Measurements from ENCODE around the gene RASGRF1.

DNA sequence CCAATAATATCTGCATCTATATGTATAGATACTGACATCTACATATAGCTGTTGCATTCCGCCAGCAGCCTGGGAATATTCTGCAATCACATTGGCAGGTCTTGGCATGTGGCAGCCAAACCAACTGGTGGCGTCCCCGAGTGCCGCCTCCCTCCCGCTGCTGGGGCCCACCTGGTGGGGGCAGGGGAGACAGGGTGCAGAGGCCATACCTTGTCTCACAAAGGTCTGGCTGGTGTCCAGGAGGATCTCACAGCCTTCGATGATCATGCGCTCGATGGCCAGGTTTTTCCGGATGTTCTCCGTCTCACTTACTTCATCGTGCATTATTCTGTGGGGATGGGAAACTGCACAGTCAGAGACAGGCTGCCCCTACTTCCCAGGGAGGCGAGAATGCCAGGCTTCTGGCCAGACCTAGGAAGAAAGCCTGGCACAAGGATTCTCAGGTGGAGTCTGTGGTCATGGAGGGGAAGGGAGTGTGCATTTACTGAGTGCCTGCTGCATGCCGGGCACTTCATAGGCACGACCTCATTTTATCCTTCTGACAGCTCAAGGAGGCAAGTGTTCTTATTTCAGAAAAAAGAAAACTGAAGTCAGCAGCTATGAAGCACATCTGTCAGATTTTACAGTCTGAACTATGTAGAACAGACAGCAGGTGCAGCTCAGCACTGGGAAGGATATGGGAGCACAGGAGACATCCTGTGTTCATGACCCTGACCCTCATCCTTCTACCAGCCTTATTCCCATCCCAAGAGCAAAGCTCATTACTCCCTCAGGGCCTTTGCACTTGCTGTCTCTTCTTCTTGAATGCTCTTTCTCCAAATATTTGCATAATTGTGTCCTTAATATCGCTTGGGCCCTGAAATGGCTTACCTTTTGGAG, 62.8 kb downstream of the RASGRF1 start:
- TF ChIP-seq, protein P1, sequence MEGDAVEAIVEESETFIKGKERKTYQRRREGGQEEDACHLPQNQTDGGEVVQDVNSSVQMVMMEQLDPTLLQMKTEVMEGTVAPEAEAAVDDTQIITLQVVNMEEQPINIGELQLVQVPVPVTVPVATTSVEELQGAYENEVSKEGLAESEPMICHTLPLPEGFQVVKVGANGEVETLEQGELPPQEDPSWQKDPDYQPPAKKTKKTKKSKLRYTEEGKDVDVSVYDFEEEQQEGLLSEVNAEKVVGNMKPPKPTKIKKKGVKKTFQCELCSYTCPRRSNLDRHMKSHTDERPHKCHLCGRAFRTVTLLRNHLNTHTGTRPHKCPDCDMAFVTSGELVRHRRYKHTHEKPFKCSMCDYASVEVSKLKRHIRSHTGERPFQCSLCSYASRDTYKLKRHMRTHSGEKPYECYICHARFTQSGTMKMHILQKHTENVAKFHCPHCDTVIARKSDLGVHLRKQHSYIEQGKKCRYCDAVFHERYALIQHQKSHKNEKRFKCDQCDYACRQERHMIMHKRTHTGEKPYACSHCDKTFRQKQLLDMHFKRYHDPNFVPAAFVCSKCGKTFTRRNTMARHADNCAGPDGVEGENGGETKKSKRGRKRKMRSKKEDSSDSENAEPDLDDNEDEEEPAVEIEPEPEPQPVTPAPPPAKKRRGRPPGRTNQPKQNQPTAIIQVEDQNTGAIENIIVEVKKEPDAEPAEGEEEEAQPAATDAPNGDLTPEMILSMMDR (optimal IDR thresholded peaks at IDR 0.05 in 1 of 3, IDR thresholded peaks at IDR 0.05 in 1 of 3, conservative IDR thresholded peaks at IDR 0.05 in 1 of 3; ENCODE audit: extremely low read depth in 1 of 3, insufficient read depth in 2 of 3, low read length in 3 of 3), result no peak
- no peak for TF ChIP-seq EZH2 (IDR thresholded peaks at IDR 0.05; ENCODE audit: low read length)
